Natural killer cell (primary cell): ENCODE measurements around the gene TRIL. TPM values are rescaled to one million over a fixed set of nuclear protein-coding genes. Genes with fewer than 3 reads are reported as not detected.

Experiments
- ATAC-seq, 3 donors: fragments of 150-1000 bp in 2 of 3; fragments of 200-7000 bp in 1 of 3; cut with Tn5 transposase; 1 replicate in 1 of 3; 2 replicates in 2 of 3; pipeline ENCODE4 v1.10.0; 2021; ENCODE audit warnings: mild to moderate bottlenecking in 2 of 3, moderate library complexity in 2 of 3
- DNase-seq, 2 donors: peaks; one replicate each; pipeline versions ENCODE4 v3.0.0 to v3.0.0-alpha.2; 2013 to 2021; ENCODE audit warnings: mixed read lengths in 1 of 2
- H3K27ac ChIP-seq: one replicate; pipeline ENCODE4 v1.5.1; 2013; ENCODE audit warnings: mild to moderate bottlenecking, low read length
- H3K27me3 ChIP-seq: one replicate; pipeline ENCODE4 v1.6.1; 2013; ENCODE audit warnings: low read length; ENCODE audit not compliant: control insufficient read depth, insufficient read depth
- H3K36me3 ChIP-seq: one replicate; pipeline ENCODE4 v1.6.1; 2013; ENCODE audit warnings: low read length; ENCODE audit not compliant: control insufficient read depth, insufficient read depth
- H3K4me1 ChIP-seq: one replicate; pipeline ENCODE4 v1.6.1; 2013; ENCODE audit warnings: low read length; ENCODE audit not compliant: control insufficient read depth, insufficient read depth
- H3K4me3 ChIP-seq: one replicate; pipeline ENCODE4 v1.5.1; 2013; ENCODE audit warnings: low read length
- H3K9me3 ChIP-seq: one replicate; pipeline ENCODE4 v1.6.1; 2013; ENCODE audit warnings: low read length; ENCODE audit not compliant: control insufficient read depth, insufficient read depth
- H3K27ac Mint-ChIP-seq, 2 donors: one replicate each; pipeline ENCODE4 v1.8.0; 2022; ENCODE audit warnings: mild to moderate bottlenecking in 2 of 2, mixed read lengths in 2 of 2, moderate library complexity in 1 of 2
- H3K27me3 Mint-ChIP-seq, 2 donors: one replicate each; pipeline ENCODE4 v1.8.0; 2022; ENCODE audit warnings: low read depth in 2 of 2, mixed read lengths in 2 of 2
- H3K36me3 Mint-ChIP-seq: one replicate; pipeline ENCODE4 v1.8.0; 2022; ENCODE audit warnings: mixed read lengths
- H3K4me1 Mint-ChIP-seq, 2 donors: one replicate each; pipeline ENCODE4 v1.8.0; 2022; ENCODE audit warnings: mixed read lengths in 2 of 2
- H3K4me3 Mint-ChIP-seq: one replicate; pipeline ENCODE4 v1.8.0; 2022; ENCODE audit warnings: mild to moderate bottlenecking, moderate library complexity, mixed read lengths
- H3K9me3 Mint-ChIP-seq, 2 donors: one replicate each; pipeline ENCODE4 v1.8.0; 2022; ENCODE audit warnings: mixed read lengths in 2 of 2
- CTCF ChIP-seq: fragments of 200-600 bp; IDR thresholded peaks from one replicate; pipeline ENCODE4 v1.8.0; 2022; ENCODE audit warnings: antibody characterized with exemption
- WGBS: methylation state at CpG from one replicate; pipeline ENCODE4 v1.1.7; 2013; ENCODE audit warnings: missing lambda C conversion rate; ENCODE audit not compliant: insufficient coverage; 5-methylcytosine and 5-hydroxymethylcytosine counted together
- intact Hi-C: fragments of 100-400 bp; cut with micrococcal nuclease; formaldehyde crosslinking; loops from one replicate; pipeline ENCODE4 v1.14.2; 2022
- total RNA-seq, 4 donors: library from RNA; stranded (reverse); fragments of 120-200 nt in 1 of 4; gene quantifications; one replicate each; pipeline versions ENCODE4 v1.2.3 to v1.2.4, GENCODE V29; 2013 to 2022

The TRIL gene
- total RNA-seq, 3 donors from 2014 or later (not counting 1 experiment from before 2014, with no cell fraction given), result 0.07 TPM; not detected in 2

GRCh38 chr7:28922624-28923331 is 35.4 kb downstream of the TRIL start:
- peaks cover 2% of the 10 kb centered on the region for H3K27me3 ChIP-seq
- WGBS, result 6% methylated on average over 6 of the region's 7 CpGs
- H3K9me3 ChIP-seq, result no peaks in the 10 kb centered on the region
- ATAC-seq, result peak in 1 of 3 donors; percentile 58
- intact Hi-C loops, result loop anchor here (1.0 to 10.0 kb wide), 5 partner anchors 180 to 1000 kb away; no protein-coding TSS in a partner anchor
- no peak overlapping the region for H3K27ac Mint-ChIP-seq
- no peak overlapping the region for H3K4me3 Mint-ChIP-seq
- peak; percentile 49 to 87 for DNase-seq
- H3K36me3 ChIP-seq, result no peaks in the 10 kb centered on the region
- no peak overlapping the region for H3K4me3 ChIP-seq
- peaks cover 20 to 22% of the 10 kb centered on the region in 2 donors for H3K4me1 Mint-ChIP-seq
- H3K27ac ChIP-seq, result no peak overlapping the region
- peaks cover 4% of the 10 kb centered on the region for H3K4me1 ChIP-seq
- H3K36me3 Mint-ChIP-seq, result no peaks in the 10 kb centered on the region
- peak; percentile 91 for TF ChIP-seq CTCF
- peaks cover 11 to 13% of the 10 kb centered on the region in 2 donors for H3K27me3 Mint-ChIP-seq
- H3K9me3 Mint-ChIP-seq, result no peaks in the 10 kb centered on the region

- Histone ChIP-seq H3K4me1 (peaks cover 4% of the 10 kb centered on the region), H3K27ac (no peak overlapping the region), H3K27me3 (peaks cover 2% of the 10 kb centered on the region), H3K9me3 (no peaks in the 10 kb centered on the region), H3K36me3 (no peaks in the 10 kb centered on the region), H3K4me3 (no peak overlapping the region)
- H3K27ac Mint-ChIP-seq, result no peak overlapping the region
- DNase-seq (peak in 1 of 2 donors; percentile 71), ATAC-seq (peak; percentile 76 to 89 (median 88))
- intact Hi-C loops, result loop anchor here (1.0 to 10.0 kb wide), 5 partner anchors 180 to 1000 kb away; no protein-coding TSS in a partner anchor
- H3K4me3 Mint-ChIP-seq, result no peak overlapping the region
- peak; percentile 57 for TF ChIP-seq CTCF
- H3K9me3 Mint-ChIP-seq, result no peaks in the 10 kb centered on the region
- no peaks in the 10 kb centered on the region for H3K36me3 Mint-ChIP-seq
- 0% methylated on average over 1 of the region's 4 CpGs for WGBS
- H3K4me1 Mint-ChIP-seq, result peaks cover 15 to 16% of the 10 kb centered on the region in 2 donors
- peaks cover 11 to 13% of the 10 kb centered on the region in 2 donors for H3K27me3 Mint-ChIP-seq
Observed at GRCh38 chr7:28921822-28922221, 36.3 kb downstream of the TRIL start.

GRCh38 chr7:28920424-28920823 is 37.7 kb downstream of the TRIL start:
- TF ChIP-seq CTCF, result no peak
- Histone ChIP-seq H3K4me1 (no peaks in the 10 kb centered on the region), H3K27me3 (peaks cover 2% of the 10 kb centered on the region), H3K36me3 (no peaks in the 10 kb centered on the region), H3K27ac (no peak overlapping the region), H3K9me3 (no peaks in the 10 kb centered on the region), H3K4me3 (no peak overlapping the region)
- 84% methylated on average over 4 of the region's 6 CpGs for WGBS
- Mint-ChIP-seq H3K27me3 (peaks cover 8% of the 10 kb centered on the region in 2 donors), H3K4me1 (peaks cover 9 to 11% of the 10 kb centered on the region in 2 donors), H3K4me3 (no peak overlapping the region), H3K27ac (no peak overlapping the region), H3K9me3 (no peaks in the 10 kb centered on the region), H3K36me3 (no peaks in the 10 kb centered on the region)
- no peak for DNase-seq
- intact Hi-C loops, result loop anchor here (5.0 to 10.0 kb wide), 2 partner anchors 424 to 1002 kb away; no protein-coding TSS in a partner anchor
- no peak for ATAC-seq
